ENCODE data around the gene DNAAF1.

Gene DNAAF1

DNA sequence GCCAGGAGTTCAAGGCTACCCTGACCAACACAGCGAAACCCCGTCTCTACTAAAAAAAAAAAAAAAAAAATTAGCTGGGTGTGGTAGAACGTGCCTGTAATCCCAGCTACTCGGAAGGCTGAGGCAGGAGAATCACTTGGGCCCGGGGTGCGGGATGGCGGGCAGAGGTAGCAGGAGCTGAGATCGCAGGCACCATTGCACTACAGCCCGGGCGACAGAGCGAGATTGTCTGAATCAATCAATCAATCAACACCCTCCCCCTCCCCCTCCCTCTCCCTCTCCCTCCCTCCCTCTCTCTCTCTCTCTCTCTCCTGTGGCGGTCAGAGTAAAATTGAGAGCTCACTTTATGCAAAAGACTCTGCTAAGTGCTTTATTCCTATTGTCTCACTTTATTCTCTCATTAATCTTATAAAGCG, 1.3 kb upstream of the DNAAF1 start:
- no peaks in the 10 kb centered on the region for H3K27me3 ChIP-seq (ENCODE audit: control insufficient read depth, insufficient read depth, low read length)
- peak overlapping the region; percentile 73 for H3K4me3 ChIP-seq (ENCODE audit: low read depth, low read length)
- H3K36me3 ChIP-seq (ENCODE audit: control insufficient read depth, insufficient read depth, low read length), result no peaks in the 10 kb centered on the region
- peak overlapping the region; percentile 65 for H2AFZ ChIP-seq
- peaks cover 7% of the 10 kb centered on the region for H3K4me1 ChIP-seq
- TF ChIP-seq, protein P1, sequence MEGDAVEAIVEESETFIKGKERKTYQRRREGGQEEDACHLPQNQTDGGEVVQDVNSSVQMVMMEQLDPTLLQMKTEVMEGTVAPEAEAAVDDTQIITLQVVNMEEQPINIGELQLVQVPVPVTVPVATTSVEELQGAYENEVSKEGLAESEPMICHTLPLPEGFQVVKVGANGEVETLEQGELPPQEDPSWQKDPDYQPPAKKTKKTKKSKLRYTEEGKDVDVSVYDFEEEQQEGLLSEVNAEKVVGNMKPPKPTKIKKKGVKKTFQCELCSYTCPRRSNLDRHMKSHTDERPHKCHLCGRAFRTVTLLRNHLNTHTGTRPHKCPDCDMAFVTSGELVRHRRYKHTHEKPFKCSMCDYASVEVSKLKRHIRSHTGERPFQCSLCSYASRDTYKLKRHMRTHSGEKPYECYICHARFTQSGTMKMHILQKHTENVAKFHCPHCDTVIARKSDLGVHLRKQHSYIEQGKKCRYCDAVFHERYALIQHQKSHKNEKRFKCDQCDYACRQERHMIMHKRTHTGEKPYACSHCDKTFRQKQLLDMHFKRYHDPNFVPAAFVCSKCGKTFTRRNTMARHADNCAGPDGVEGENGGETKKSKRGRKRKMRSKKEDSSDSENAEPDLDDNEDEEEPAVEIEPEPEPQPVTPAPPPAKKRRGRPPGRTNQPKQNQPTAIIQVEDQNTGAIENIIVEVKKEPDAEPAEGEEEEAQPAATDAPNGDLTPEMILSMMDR (IDR thresholded peaks at IDR 0.05), result no peak
- H3K4me2 ChIP-seq (ENCODE audit: low read length), result peak overlapping the region; percentile 64
- H3K9ac ChIP-seq, result no peak overlapping the region
- peaks cover 5% of the 10 kb centered on the region for H3K79me2 ChIP-seq
- H3K9me3 ChIP-seq (ENCODE audit: control insufficient read depth, low read length), result no peaks in the 10 kb centered on the region
- H3K27ac ChIP-seq, result no peak overlapping the region

DNA sequence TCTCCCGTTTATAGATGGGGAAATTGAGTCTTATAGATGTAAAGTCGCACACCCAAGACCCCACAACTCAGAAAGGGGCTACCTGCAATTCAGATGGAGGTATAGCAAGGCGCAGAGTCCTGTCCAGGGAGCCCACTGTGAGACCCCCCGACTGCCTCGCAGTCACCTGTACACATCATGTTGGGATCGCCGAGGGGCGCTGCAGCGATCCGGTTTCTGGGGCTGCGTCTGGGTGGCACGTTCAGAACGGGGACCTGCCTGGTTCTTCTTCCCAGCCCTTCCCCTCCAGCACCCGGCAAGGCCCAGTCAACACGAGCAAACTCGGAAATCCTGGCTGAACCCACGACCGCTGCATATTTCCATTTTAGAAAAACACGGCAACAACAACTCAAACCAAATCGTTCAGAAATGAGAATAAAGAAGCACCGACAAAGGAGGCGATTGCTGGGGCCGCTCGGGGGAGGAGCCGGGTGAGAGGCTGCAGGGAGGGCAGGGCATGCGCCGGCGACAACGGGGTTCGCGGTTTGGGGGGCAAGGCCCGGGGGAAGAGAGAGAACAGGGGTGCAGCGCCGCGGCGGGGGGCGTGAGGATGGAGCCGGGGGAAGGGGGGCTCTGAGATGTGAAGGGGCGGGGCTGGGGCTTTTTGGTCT, 774 bp upstream of the DNAAF1 start:
- no peaks in the 10 kb centered on the region for H3K27me3 ChIP-seq (ENCODE audit: control insufficient read depth, insufficient read depth, low read length)
- peak overlapping the region; percentile 24 for H3K9ac ChIP-seq

DNA sequence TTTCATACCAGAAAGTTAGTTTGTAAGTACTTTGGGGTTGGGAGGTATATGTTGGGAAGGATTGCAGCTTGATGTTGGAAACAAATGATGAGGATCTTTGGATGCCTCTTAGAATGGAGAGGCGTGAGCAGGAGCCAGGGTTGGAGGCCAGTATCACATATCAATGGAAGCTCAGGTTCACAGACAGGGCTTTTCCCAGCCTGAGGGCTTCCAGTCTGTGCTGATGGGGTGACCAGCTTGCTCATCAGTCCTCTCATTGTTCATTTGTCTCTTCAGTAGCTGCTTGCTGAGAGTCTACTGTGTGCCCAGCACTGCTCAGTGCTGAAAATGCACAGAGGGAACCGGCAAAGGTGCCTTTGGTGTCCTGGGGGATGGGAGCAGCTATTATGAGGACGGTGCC, 5.8 kb downstream of the DNAAF1 start:
- Histone ChIP-seq H3K4me3 (ENCODE audit: low read depth, low read length) (no peak overlapping the region), H3K79me2 (no peaks in the 10 kb centered on the region), H3K27me3 (ENCODE audit: control insufficient read depth, insufficient read depth, low read length) (no peaks in the 10 kb centered on the region), H3K4me1 (no peaks in the 10 kb centered on the region), H3K36me3 (ENCODE audit: control insufficient read depth, insufficient read depth, low read length) (no peaks in the 10 kb centered on the region), H2AFZ (no peak overlapping the region), H3K27ac (no peak overlapping the region), H3K9ac (no peak overlapping the region), H3K9me3 (ENCODE audit: control insufficient read depth, low read length) (no peaks in the 10 kb centered on the region), H3K4me2 (ENCODE audit: low read length) (no peak overlapping the region)
- TF ChIP-seq, protein P1 (IDR thresholded peaks at IDR 0.05), result no peak

More for the DNA sequence above, 774 bp upstream of the DNAAF1 start:
- peak overlapping the region; percentile 64 for H3K4me2 ChIP-seq (ENCODE audit: low read length)
- TF ChIP-seq, protein P1 (IDR thresholded peaks at IDR 0.05), result no peak
- H3K27ac ChIP-seq, result peak overlapping the region; percentile 47
- H3K4me1 ChIP-seq, result peaks cover 2% of the 10 kb centered on the region
- no peaks in the 10 kb centered on the region for H3K9me3 ChIP-seq (ENCODE audit: control insufficient read depth, low read length)
- peaks cover 2% of the 10 kb centered on the region for H3K79me2 ChIP-seq
- peak overlapping the region; percentile 65 for H2AFZ ChIP-seq
- no peaks in the 10 kb centered on the region for H3K36me3 ChIP-seq (ENCODE audit: control insufficient read depth, insufficient read depth, low read length)
- H3K4me3 ChIP-seq (ENCODE audit: low read depth, low read length), result peak overlapping the region; percentile 73

DNA sequence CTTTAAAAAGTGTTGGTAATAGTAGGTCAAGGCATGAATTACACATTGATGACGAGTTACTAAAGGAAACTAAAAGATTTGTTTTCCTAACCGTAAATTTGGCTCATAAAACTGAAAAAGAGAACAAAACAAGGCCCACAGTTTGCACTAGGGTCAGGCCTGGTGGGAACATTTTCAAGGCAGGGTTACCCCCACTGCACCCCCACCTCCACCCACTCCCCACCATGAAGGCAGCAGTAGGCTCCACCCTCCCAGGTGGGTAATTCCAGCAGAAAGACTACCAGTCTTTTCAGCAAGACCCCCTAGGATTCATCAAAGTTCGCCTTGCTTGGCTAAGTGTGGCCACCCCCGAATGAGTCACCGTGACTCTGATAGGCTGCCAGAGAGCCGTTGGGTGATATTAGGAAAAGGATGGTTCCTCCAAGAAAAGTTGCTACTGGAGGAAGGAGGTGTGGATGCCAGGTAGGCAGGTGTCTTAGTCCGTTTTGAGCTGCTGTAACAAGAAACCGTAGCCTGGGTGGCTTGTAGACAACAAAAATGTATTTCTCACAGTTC, 8.6 kb downstream of the DNAAF1 start:
- no peak overlapping the region for H3K4me3 ChIP-seq (ENCODE audit: low read depth, low read length)
- no peak overlapping the region for H3K4me2 ChIP-seq (ENCODE audit: low read length)
- H3K27ac ChIP-seq, result no peak overlapping the region
- H3K9me3 ChIP-seq (ENCODE audit: control insufficient read depth, low read length), result no peaks in the 10 kb centered on the region
- H3K27me3 ChIP-seq (ENCODE audit: control insufficient read depth, insufficient read depth, low read length), result no peaks in the 10 kb centered on the region
- H3K79me2 ChIP-seq, result no peaks in the 10 kb centered on the region
- TF ChIP-seq, protein P1 (IDR thresholded peaks at IDR 0.05), result no peak
- H3K4me1 ChIP-seq, result no peaks in the 10 kb centered on the region
- H2AFZ ChIP-seq, result no peak overlapping the region
- no peaks in the 10 kb centered on the region for H3K36me3 ChIP-seq (ENCODE audit: control insufficient read depth, insufficient read depth, low read length)
- no peak overlapping the region for H3K9ac ChIP-seq

DNA sequence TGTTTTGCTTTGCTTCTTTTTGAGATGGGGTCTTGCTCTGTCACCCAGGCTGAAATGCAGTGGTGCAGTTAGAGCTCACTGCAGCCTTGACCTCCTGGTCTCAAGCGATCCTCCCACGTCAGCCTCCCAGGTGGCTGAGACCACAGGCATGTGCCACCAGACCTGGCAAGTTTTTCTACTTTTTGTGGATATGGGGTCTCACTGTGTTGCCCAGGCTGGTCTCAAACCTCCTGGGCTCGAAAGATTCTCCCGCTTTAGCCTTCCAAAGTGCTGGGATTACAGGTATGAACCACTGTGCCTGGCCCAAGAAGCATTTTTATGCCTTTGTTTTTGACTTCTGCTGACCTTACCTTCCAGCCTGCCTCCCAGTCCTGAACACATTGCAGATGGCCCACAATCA, 10.1 kb downstream of the DNAAF1 start:
- H3K4me3 ChIP-seq (ENCODE audit: low read depth, low read length), result no peak overlapping the region
- no peak overlapping the region for H3K27ac ChIP-seq
- H3K4me1 ChIP-seq, result no peaks in the 10 kb centered on the region
- no peaks in the 10 kb centered on the region for H3K79me2 ChIP-seq
- H3K4me2 ChIP-seq (ENCODE audit: low read length), result no peak overlapping the region
- H2AFZ ChIP-seq, result no peak overlapping the region
- no peaks in the 10 kb centered on the region for H3K27me3 ChIP-seq (ENCODE audit: control insufficient read depth, insufficient read depth, low read length)
- no peak overlapping the region for H3K9ac ChIP-seq
- H3K36me3 ChIP-seq (ENCODE audit: control insufficient read depth, insufficient read depth, low read length), result no peaks in the 10 kb centered on the region
- H3K9me3 ChIP-seq (ENCODE audit: control insufficient read depth, low read length), result no peaks in the 10 kb centered on the region
- TF ChIP-seq, protein P1 (IDR thresholded peaks at IDR 0.05), result no peak
